H9 (cell line): ENCODE measurements around the gene TBC1D22A. TPM values are rescaled to one million over a fixed set of nuclear protein-coding genes. Genes with fewer than 3 reads are reported as not detected.

Source experiments
- DNase-seq: peaks from one replicate; pipeline ENCODE4 v3.0.0-alpha.2; 2017
- H2AFZ ChIP-seq: one replicate; pipeline ENCODE4 v1.6.1; 2013; ENCODE audit warnings: mild to moderate bottlenecking, low read length, control low read depth, moderate library complexity
- H2AK5ac ChIP-seq: 2 replicates; pipeline ENCODE4 v1.6.1; 2013; ENCODE audit warnings: low read length, control low read depth, mixed read lengths; ENCODE audit not compliant: insufficient read length
- H2BK120ac ChIP-seq: one replicate; pipeline ENCODE4 v1.6.1; 2013; ENCODE audit warnings: low read depth, mild to moderate bottlenecking, low read length, control low read depth, inconsistent platforms; ENCODE audit not compliant: poor library complexity, severe bottlenecking
- H2BK12ac ChIP-seq: 2 replicates; pipeline ENCODE4 v1.6.1; 2013; ENCODE audit warnings: low read length, control low read depth, mixed read lengths, low read depth; ENCODE audit not compliant: insufficient read length
- H2BK15ac ChIP-seq: 2 replicates; pipeline ENCODE4 v1.6.1; 2013; ENCODE audit warnings: low read depth, low read length, control low read depth
- H2BK20ac ChIP-seq: one replicate; pipeline ENCODE4 v1.6.1; 2013; ENCODE audit warnings: low read depth, mild to moderate bottlenecking, low read length, control low read depth, inconsistent platforms; ENCODE audit not compliant: poor library complexity, severe bottlenecking
- H2BK5ac ChIP-seq: 2 replicates; pipeline ENCODE4 v1.6.1; 2013; ENCODE audit warnings: low read length, control low read depth, mixed read lengths; ENCODE audit not compliant: insufficient read length
- H3K14ac ChIP-seq: 2 replicates; pipeline ENCODE4 v1.6.1; 2013; ENCODE audit warnings: low read length, control low read depth; ENCODE audit not compliant: insufficient read depth
- H3K18ac ChIP-seq: 2 replicates; pipeline ENCODE4 v1.6.1; 2013; ENCODE audit warnings: low read depth, mild to moderate bottlenecking, mixed read lengths, low read length, control low read depth; ENCODE audit not compliant: insufficient read length
- H3K23ac ChIP-seq: 2 replicates; pipeline ENCODE4 v1.6.1; 2013; ENCODE audit warnings: low read length, control low read depth, mixed read lengths, low read depth; ENCODE audit not compliant: insufficient read length
- H3K23me2 ChIP-seq: 2 replicates; pipeline ENCODE4 v1.6.1; 2013; ENCODE audit warnings: low read depth, mild to moderate bottlenecking, mixed read lengths, low read length, control low read depth; ENCODE audit not compliant: insufficient read length, poor library complexity, severe bottlenecking
- H3K27ac ChIP-seq: 2 replicates; pipeline ENCODE4 v1.5.1; 2013; ENCODE audit warnings: low read length, control low read depth, mixed read lengths, low read depth; ENCODE audit not compliant: insufficient read length
- H3K27me3 ChIP-seq: 2 replicates; pipeline ENCODE4 v1.6.1; 2013; ENCODE audit warnings: low read length, control low read depth, inconsistent platforms; ENCODE audit not compliant: insufficient read depth
- H3K4ac ChIP-seq: 2 replicates; pipeline ENCODE4 v1.6.1; 2013; ENCODE audit warnings: low read depth, mild to moderate bottlenecking, control low read depth, inconsistent platforms, low read length, moderate library complexity
- H3K4me1 ChIP-seq: 2 replicates; pipeline ENCODE4 v1.6.1; 2013; ENCODE audit warnings: low read length, control low read depth, inconsistent platforms; ENCODE audit not compliant: insufficient read depth
- H3K4me2 ChIP-seq: 2 replicates; pipeline ENCODE4 v1.6.1; 2013; ENCODE audit warnings: low read length, control low read depth, mixed read lengths; ENCODE audit not compliant: insufficient read length, insufficient read depth
- H3K56ac ChIP-seq: 2 replicates; pipeline ENCODE4 v1.6.1; 2013; ENCODE audit warnings: low read depth, mild to moderate bottlenecking, mixed read lengths, low read length, control low read depth; ENCODE audit not compliant: insufficient read length
- H3K79me1 ChIP-seq: 2 replicates; pipeline ENCODE4 v1.6.1; 2013; ENCODE audit warnings: low read depth, mild to moderate bottlenecking, moderate library complexity, low read length, control low read depth, inconsistent platforms; ENCODE audit not compliant: insufficient read depth, poor library complexity, severe bottlenecking
- H3K79me2 ChIP-seq: 2 replicates; pipeline ENCODE4 v1.6.1; 2013; ENCODE audit warnings: low read length, control low read depth, inconsistent platforms; ENCODE audit not compliant: insufficient read depth
- H3K9ac ChIP-seq: 2 replicates; pipeline ENCODE4 v1.6.1; 2013; ENCODE audit warnings: low read length, control low read depth, mixed read lengths; ENCODE audit not compliant: insufficient read length; ENCODE audit errors: extremely low read depth
- H3K9me3 ChIP-seq: one replicate; pipeline ENCODE4 v1.6.1; 2013; ENCODE audit warnings: low read depth, low read length, inconsistent platforms; ENCODE audit not compliant: control insufficient read depth
- H3T11ph ChIP-seq: one replicate; pipeline ENCODE4 v1.6.1; 2013; ENCODE audit warnings: mild to moderate bottlenecking, low read length, control low read depth, inconsistent platforms
- H4K20me1 ChIP-seq: one replicate; pipeline ENCODE4 v1.6.1; 2013; ENCODE audit not compliant: control insufficient read depth, insufficient read length, insufficient read depth
- H4K5ac ChIP-seq: 2 replicates; pipeline ENCODE4 v1.6.1; 2013; ENCODE audit warnings: low read depth, mild to moderate bottlenecking, mixed read lengths, low read length, control low read depth; ENCODE audit not compliant: insufficient read length
- H4K8ac ChIP-seq: replicated peaks from 2 replicates; pipeline ENCODE4 v1.6.1; 2013; ENCODE audit warnings: low read length, control low read depth, mixed read lengths, low read depth; ENCODE audit not compliant: insufficient read length
- H4K91ac ChIP-seq: 2 replicates; pipeline ENCODE4 v1.6.1; 2013; ENCODE audit warnings: low read depth, mild to moderate bottlenecking, moderate library complexity, mixed read lengths, low read length, control low read depth; ENCODE audit not compliant: insufficient read length
- H3K27ac Mint-ChIP-seq, 3 experiments: 2 replicates in 2 of 3; 3 replicates in 1 of 3; pipeline ENCODE4 v1.8.0; 2020 to 2021; ENCODE audit warnings: mixed read lengths in 3 of 3, mild to moderate bottlenecking in 1 of 3, moderate library complexity in 1 of 3
- H3K27me3 Mint-ChIP-seq: 2 replicates; pipeline ENCODE4 v1.8.0; 2021; ENCODE audit warnings: low read depth, mild to moderate bottlenecking, moderate library complexity, mixed read lengths
- H3K36me3 Mint-ChIP-seq, 3 experiments: 2 replicates in 2 of 3; 3 replicates in 1 of 3; pipeline ENCODE4 v1.8.0; 2020 to 2021; ENCODE audit warnings: low read depth in 3 of 3, mixed read lengths in 3 of 3; ENCODE audit not compliant: insufficient read depth in 1 of 3
- H3K4me1 Mint-ChIP-seq, 2 experiments: 2 replicates each; pipeline ENCODE4 v1.8.0; 2020; ENCODE audit warnings: mixed read lengths in 2 of 2
- H3K4me3 Mint-ChIP-seq, 2 experiments: 2 replicates in 1 of 2; 3 replicates in 1 of 2; pipeline ENCODE4 v1.8.0; 2020 to 2021; ENCODE audit warnings: mild to moderate bottlenecking in 2 of 2, mixed read lengths in 2 of 2, moderate library complexity in 1 of 2
- H3K9me3 Mint-ChIP-seq, 2 experiments: 2 replicates in 1 of 2; 3 replicates in 1 of 2; pipeline ENCODE4 v1.8.0; 2020; ENCODE audit warnings: mild to moderate bottlenecking in 2 of 2, mixed read lengths in 2 of 2, moderate library complexity in 1 of 2
- WGBS: extraction: QIAGEN DNeasy Blood & Tissue Kit; methylation state at CpG from one replicate; pipeline ENCODE4 v1.1.7; 2013; ENCODE audit warnings: missing lambda C conversion rate, low lambda C conversion rate, mixed read lengths; ENCODE audit not compliant: insufficient read length; ENCODE audit errors: extremely low coverage; 5-methylcytosine and 5-hydroxymethylcytosine counted together
- total RNA-seq: library from RNA; stranded (reverse); gene quantifications from 2 replicates; pipeline ENCODE4 v1.2.1, GENCODE V29; 2021
- TF ChIP-seq, protein P1 (sequence below): fragments of 200-600 bp; sonication (generic); conservative IDR thresholded peaks from 3 replicates; pipeline ENCODE4 v1.8.0; 2021; ENCODE audit warnings: antibody characterized with exemption, mild to moderate bottlenecking

The TBC1D22A gene
- total RNA-seq, 1 experiment from 2014 or later = 20.8 TPM

DNA sequence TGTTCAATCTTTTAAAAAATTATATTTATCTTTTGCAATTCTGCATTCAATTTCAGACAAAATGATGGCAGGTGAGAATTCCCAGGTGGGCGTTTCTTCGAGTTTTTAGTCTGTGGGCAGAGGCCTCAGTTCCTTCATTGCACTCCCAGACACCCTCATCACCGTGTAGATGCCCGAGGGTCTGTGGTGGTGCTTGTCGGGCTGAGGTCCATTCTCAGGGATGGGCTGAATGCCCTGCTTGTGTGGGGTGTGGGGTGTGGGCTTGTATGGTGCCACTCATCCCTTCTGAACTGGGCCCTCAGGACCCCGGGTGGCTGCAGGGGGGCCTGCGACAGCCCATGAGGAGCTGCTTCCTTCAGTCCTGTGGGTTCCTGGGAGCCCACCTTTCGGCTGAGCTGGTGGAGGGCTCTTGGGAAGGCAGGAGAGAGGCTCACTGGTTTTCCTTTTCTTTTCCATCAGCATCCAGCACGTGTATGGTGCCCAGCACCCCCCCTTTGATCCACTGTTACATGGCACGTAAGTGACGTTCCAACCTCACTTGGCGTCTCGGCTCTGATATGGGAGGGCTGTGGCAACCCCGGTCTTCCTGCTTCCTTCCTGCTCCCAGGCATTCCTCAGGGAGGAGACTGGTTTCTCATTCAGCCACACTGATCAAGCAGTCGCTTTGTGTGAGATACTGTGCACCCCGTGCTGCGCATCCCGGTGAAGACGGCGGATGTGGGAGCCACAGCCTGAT is 29.8 kb downstream of the TBC1D22A start:
- Histone ChIP-seq H3T11ph (no peak overlapping the region), H2AFZ (no peak overlapping the region), H3K79me1 (no peaks in the 10 kb centered on the region), H3K14ac (no peak overlapping the region), H2BK15ac (no peak overlapping the region), H3K4me1 (no peaks in the 10 kb centered on the region), H2AK5ac (no peak overlapping the region), H4K91ac (no peak overlapping the region), H3K23ac (no peak overlapping the region), H3K9ac (no peak overlapping the region), H3K4me2 (no peak overlapping the region), H4K20me1 (no peaks in the 10 kb centered on the region), H3K4ac (no peak overlapping the region), H3K9me3 (no peaks in the 10 kb centered on the region), H2BK5ac (no peak overlapping the region), H2BK20ac (no peak overlapping the region), H2BK12ac (no peak overlapping the region), H3K23me2 (no peaks in the 10 kb centered on the region), H4K5ac (no peak overlapping the region), H3K56ac (no peak overlapping the region), H3K18ac (no peak overlapping the region), H3K27me3 (no peaks in the 10 kb centered on the region), H3K27ac (no peak overlapping the region), H3K79me2 (no peaks in the 10 kb centered on the region), H4K8ac (no peak overlapping the region), H2BK120ac (no peak overlapping the region)
- Mint-ChIP-seq H3K4me1 (no peaks in the 10 kb centered on the region), H3K4me3 (no peak overlapping the region), H3K36me3 (peaks cover 0 to 7% (median 0%) of the 10 kb centered on the region in 3 experiments; a peak in 2 of 7 replicates), H3K27me3 (no peaks in the 10 kb centered on the region; the same call in 1 of the 2 replicates), H3K9me3 (no peaks in the 10 kb centered on the region), H3K27ac (no peak overlapping the region)
- DNase-seq = no peak
- TF ChIP-seq, protein P1, sequence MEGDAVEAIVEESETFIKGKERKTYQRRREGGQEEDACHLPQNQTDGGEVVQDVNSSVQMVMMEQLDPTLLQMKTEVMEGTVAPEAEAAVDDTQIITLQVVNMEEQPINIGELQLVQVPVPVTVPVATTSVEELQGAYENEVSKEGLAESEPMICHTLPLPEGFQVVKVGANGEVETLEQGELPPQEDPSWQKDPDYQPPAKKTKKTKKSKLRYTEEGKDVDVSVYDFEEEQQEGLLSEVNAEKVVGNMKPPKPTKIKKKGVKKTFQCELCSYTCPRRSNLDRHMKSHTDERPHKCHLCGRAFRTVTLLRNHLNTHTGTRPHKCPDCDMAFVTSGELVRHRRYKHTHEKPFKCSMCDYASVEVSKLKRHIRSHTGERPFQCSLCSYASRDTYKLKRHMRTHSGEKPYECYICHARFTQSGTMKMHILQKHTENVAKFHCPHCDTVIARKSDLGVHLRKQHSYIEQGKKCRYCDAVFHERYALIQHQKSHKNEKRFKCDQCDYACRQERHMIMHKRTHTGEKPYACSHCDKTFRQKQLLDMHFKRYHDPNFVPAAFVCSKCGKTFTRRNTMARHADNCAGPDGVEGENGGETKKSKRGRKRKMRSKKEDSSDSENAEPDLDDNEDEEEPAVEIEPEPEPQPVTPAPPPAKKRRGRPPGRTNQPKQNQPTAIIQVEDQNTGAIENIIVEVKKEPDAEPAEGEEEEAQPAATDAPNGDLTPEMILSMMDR = no peak
- no CpG with 5 or more reads among the region's 20 CpGs for WGBS
